OCI-LY3 (cell line): ENCODE data around the gene ADAMTS1.

Experiments
- EZH2phosphoT487 ChIP-seq: fragments of 200-600 bp; shearing (Covaris generic); IDR thresholded peaks from 2 replicates; pipeline ENCODE4 v1.6.1; 2018; ENCODE audit warnings: antibody characterized with exemption, mixed run types, low read depth
- TF ChIP-seq, protein P1 (sequence below): fragments of 200-600, 300-600 bp; sonication (generic); IDR thresholded peaks from 2 replicates; pipeline ENCODE4 v1.5.1; 2014; ENCODE audit warnings: antibody characterized with exemption, low read length, low read depth

DNA sequence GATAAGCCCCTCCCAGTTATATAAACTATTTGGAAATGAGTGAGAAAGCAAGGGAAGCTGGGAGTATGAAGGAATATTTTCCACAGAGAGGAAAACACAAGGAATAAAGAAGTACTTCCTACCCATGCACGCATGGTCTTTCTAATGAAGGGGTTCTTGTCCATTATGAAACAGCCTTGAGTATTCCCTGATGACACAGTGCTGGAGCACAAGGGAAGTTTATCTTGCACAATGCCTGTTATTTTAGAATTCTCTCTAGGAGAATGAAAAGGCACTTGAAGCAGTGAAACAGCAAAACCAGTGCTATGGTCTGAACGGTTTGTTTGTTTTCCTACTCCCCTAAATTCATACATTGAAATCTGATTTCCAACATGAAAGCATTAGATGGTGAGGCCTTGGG lies 38.6 kb upstream of the ADAMTS1 start:
- TF ChIP-seq, protein P1, sequence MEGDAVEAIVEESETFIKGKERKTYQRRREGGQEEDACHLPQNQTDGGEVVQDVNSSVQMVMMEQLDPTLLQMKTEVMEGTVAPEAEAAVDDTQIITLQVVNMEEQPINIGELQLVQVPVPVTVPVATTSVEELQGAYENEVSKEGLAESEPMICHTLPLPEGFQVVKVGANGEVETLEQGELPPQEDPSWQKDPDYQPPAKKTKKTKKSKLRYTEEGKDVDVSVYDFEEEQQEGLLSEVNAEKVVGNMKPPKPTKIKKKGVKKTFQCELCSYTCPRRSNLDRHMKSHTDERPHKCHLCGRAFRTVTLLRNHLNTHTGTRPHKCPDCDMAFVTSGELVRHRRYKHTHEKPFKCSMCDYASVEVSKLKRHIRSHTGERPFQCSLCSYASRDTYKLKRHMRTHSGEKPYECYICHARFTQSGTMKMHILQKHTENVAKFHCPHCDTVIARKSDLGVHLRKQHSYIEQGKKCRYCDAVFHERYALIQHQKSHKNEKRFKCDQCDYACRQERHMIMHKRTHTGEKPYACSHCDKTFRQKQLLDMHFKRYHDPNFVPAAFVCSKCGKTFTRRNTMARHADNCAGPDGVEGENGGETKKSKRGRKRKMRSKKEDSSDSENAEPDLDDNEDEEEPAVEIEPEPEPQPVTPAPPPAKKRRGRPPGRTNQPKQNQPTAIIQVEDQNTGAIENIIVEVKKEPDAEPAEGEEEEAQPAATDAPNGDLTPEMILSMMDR, result no peak
- no peak for TF ChIP-seq EZH2phosphoT487
